Measurements from ENCODE around the gene NUP43.
"Not testable (repeated sequence)": the region's sequence is repeated elsewhere in the genome, so short reads cannot be mapped to it uniquely, and the experiment has no call there.

The NUP43 gene, protein sequence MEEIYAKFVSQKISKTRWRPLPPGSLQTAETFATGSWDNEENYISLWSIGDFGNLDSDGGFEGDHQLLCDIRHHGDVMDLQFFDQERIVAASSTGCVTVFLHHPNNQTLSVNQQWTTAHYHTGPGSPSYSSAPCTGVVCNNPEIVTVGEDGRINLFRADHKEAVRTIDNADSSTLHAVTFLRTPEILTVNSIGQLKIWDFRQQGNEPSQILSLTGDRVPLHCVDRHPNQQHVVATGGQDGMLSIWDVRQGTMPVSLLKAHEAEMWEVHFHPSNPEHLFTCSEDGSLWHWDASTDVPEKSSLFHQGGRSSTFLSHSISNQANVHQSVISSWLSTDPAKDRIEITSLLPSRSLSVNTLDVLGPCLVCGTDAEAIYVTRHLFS

GRCh38 chr6:149746147-149746946 lies at the start of gene NUP43:
Gene NUP43, minus strand, starts transcription at chr6:149746529. Its CDS starts 34 bp downstream, at chr6:149746495.
- DNase-seq: peak; percentile 94

DNA sequence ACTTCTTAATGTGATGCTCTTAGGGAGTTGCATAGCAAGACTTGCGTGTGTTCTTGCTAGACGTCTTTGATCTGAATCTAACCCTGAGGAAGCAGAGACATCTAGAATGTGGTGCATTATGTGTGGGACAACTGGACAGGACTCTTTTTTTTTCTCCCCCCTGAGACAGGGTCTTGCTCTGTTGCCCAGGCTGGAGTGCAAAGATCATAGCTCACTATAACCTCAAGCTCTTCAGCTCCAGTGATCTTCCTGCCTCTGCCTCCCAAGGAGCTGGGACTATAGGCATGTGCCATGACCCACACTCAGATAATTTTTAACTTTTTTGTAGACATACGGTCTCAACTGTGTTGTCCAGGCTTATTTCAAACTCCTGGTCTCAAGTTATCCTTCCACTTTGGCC lies 37.2 kb upstream of the NUP43 start:
- no peak for DNase-seq

DNA sequence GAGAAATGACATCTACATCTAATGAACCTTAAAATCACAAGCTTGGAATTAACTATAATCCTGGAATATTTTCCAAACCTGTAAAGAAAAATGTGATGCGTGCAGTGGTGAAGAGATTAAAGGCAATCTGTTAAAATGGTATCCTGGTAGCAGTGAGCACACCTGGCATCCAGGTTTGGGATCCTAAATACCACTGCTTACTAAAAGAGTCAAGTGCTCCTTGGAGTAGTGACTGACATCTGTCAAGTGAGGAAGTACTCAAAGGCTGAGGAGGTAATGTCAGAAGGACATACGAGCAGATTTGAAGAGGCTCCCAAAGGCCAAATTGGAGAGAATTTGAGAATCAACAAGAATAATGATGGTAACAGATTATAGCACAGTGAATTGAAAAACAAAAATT lies 36.0 kb upstream of the NUP43 start:
- DNase-seq: no peak

DNA sequence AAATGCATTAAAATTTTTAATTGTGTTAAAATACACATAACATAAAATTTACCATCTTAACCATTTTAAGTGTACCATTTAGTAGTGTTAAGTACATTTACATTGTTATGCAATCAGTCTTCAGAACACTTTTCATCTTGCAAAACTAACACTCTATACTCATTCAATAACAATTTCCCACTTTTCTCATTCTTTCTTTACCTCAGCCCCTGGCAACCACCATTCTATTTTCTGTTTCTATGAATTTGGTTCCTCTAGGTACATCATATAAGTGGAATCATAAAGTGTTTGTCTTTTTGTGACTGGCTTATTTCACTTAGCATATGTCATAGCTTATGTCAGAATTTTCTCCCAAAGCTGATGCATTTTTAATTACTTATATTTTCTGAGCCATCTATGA lies 35.4 kb upstream of the NUP43 start:
- DNase-seq: no peak

GRCh38 chr6:149779644-149779963 lies 33.3 kb upstream of the NUP43 start:
- no peak for DNase-seq

DNA sequence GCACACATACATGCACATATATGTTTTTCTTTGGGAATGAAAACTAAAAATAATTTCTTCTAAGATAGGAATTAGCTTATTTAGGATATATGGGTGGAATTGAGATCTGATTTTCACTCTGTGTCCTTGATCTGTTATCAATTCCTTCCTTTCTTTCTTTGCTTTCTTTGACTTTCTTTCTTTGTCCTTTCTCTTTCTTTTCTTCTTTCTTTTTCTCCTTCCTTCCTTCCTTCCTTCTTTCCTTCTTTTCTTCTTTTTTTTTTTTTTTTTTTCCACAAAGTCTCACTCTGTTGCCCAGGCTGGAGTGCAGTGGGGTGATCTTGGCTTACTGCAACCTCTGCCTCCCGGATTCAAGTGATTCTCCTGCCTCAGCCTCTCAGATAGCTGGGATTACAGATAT lies 31.3 kb upstream of the NUP43 start:
- DNase-seq: no peak

GRCh38 chr6:149771925-149772324 lies 25.6 kb upstream of the NUP43 start:
- no peak for DNase-seq

GRCh38 chr6:149771185-149771584 lies 24.9 kb upstream of the NUP43 start:
- no peak for DNase-seq

DNA sequence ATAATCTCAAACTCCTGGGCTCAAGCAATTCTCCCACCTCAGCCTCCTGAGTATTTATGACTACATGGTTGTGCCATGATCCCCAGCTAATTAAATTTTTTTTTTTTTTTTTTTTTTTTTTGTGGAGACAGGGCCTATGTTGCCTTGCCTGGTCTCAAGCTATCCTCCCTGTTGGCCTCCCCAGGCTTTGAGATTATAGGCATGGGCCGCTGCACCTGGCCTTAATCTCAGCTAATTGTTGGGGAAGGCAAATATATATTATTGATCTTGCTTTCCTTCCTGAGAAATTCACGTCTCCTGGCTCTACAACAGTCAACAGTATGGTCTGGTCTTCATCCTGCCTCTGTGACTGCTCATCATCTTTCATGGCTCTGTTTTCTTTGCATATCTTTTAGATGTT lies 23.3 kb upstream of the NUP43 start:
- DNase-seq: no peak

DNA sequence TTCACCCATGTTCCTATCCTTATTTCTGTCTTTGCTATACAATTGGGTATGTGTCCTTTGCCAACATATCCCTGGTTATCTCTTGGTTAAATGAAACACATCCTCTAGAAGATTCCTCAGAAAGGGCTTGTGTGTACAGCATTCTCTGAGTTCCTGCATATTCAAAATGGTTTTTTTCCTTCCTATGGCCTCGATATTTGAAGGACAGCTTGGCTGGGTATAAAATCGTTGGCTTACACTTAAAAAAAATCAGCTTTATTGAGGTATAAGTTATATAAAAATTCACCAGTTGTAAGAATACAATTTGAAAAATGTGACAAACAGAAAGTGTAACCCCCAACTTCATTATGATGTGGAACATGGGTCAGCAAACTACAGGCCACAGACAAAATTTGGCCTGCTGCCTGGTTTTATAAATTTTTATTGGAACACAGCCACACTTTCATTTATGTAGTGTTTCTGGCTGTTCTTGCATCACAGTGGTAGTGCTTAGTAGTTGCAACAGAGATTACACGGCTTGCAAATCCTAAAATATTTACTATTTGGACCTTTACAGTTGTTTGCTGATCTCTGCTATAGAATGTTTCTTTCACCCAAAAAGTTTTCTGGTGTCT lies 19.9 kb upstream of the NUP43 start:
- no peak for DNase-seq

GRCh38 chr6:149763866-149764265 lies 17.5 kb upstream of the NUP43 start:
- no peak for DNase-seq

GRCh38 chr6:149761438-149761837 lies 15.1 kb upstream of the NUP43 start:
- DNase-seq: no peak

DNA sequence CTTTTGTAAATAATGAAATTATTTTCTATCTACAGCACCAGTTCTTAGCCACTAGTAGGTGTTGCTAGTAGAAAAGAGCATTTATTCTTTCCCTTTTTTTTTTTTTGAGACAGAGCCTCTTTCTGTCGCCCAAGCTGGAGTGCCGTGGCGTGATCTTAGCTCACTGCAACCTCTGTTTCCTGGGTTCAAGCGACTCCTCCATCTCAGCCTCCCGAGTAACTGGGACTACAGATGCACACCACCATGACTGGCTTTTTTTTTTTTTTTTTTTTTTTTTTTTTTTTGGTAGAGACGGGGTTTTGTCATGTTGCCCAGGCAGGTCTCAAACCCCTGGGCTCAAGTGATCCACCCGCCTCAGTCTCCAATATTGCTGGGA lies 9.9 kb upstream of the NUP43 start:
- DNase-seq: no peak

- no peak for DNase-seq
Observed at GRCh38 chr6:149755300-149756260, 9.3 kb upstream of the NUP43 start.

- DNase-seq: no peak
Observed at GRCh38 chr6:149754548-149754947, 8.2 kb upstream of the NUP43 start.

- not testable (repeated sequence) for DNase-seq
Observed at GRCh38 chr6:149753374-149753637, 7.0 kb upstream of the NUP43 start.

DNA sequence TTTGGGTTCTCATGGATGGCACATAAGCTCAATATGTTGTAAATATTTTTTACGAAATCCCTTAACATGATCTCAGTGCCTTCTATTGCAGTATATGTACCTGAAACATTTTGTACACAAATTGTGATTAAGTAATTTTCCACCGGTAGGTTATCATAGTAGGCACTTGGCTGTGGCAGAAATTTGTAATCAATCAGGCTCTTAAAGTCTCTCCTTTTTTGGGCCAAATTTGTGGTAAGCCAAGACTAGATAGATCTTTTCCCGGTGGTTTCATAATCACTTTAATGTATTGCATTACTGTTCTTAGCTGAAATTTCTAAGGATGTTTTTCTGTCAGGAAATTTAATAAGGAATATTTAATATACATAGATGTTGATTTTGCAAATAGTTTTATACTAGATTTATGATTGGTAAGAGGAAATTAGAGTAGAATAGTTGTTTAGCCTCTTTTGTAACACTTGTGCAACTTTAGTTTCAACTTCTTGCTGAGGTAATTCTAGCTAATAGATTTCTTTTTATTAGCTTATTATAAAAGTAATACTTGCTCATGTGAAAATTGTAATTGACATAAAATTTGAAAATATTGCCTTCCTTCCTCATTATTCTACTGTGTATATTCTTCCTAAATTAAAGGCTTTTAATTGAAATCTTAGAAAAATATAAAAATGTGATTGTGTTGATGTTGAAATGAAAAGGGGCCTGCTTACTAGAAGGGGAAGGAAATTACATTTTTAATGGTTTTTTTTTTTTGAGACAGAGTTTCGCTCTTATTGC lies 6.5 kb upstream of the NUP43 start:
- no peak for DNase-seq

GRCh38 chr6:149751920-149752319 lies 5.6 kb upstream of the NUP43 start:
- not testable (repeated sequence) for DNase-seq

GRCh38 chr6:149751239-149751638 lies 4.9 kb upstream of the NUP43 start:
- no peak for DNase-seq

DNA sequence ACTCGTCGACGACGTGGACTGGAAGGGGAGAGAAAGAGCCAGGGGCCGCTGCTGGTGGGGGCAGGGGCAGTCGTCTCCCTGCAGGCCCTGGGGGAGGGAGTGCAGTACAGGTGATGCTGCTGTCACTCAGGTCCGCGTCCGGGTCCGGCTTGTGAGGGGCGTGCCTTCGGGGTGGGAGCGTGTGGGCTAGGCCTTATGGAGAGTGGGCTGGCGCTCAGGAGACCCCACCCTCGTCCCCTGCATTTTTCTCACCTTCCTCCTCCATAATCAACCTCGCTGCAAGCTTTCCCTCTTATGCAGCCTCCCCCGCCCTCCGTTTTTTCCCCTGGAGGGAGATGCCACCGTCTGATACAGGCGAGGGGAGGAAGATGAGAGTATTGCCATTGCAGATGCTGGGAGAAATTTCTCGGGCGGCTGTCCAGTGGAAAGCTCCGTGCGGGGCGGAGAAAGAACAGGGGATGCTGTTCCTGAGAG lies 3.8 kb upstream of the NUP43 start:
- peak; percentile 58 for DNase-seq

GRCh38 chr6:149749594-149750135 lies 3.3 kb upstream of the NUP43 start, which contains the start of gene PCMT1:
Gene PCMT1, plus strand, starts transcription at chr6:149749741. Its CDS starts 161 bp downstream, at chr6:149749902.
- DNase-seq: peak; percentile 92

All from CD4-positive, alpha-beta T cell treated with Interleukin-12 subunit alpha and Interleukin-12 subunit beta, for 1 hour (primary cell).